Glomerular visceral epithelial cell (primary cell): Measurements from ENCODE around the gene AOPEP.
A peak's percentile ranks its signal among the peaks of the same experiment; 100 is the strongest.

Experiments
- DNase-seq: peaks from one replicate; pipeline ENCODE4 v3.0.0-alpha.2; 2016; ENCODE audit errors: extremely low spot score

The AOPEP gene

DNA sequence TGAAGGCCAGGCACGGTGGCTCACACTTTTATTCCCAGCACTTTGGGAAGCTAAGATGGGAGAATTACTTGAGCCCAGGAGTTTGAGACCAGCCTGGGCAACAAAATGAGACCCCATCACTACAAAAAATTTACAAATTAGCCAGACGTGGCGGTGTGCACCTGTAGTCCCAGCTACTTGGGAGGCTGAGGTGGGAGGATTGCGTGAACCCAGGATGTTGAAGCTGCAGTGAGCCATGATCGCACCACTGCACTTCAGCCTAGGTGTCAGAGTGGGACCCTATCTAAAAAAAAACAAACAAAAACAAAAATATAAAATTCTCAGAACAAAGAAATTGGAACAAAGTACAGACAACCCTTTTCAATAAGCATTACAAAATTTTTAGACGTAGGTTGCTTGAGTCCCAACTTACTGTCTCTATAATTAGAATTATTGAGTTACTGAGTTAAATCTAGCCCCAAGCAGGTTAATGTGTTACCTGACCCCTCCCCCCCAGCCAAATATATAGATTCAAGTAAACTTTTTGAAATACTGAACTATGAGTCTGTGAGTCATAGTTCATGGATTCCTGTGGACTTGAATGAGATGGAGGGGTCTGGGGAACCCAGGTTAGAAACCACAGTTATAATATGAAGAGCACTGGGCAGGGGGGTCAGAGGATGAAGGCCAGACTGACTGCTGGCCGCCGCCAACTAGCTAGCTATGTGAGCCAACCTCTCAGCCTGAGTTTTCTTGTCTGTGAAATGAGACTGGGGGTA, 173.1 kb downstream of the AOPEP start:
- peak; percentile 65 for DNase-seq

DNA sequence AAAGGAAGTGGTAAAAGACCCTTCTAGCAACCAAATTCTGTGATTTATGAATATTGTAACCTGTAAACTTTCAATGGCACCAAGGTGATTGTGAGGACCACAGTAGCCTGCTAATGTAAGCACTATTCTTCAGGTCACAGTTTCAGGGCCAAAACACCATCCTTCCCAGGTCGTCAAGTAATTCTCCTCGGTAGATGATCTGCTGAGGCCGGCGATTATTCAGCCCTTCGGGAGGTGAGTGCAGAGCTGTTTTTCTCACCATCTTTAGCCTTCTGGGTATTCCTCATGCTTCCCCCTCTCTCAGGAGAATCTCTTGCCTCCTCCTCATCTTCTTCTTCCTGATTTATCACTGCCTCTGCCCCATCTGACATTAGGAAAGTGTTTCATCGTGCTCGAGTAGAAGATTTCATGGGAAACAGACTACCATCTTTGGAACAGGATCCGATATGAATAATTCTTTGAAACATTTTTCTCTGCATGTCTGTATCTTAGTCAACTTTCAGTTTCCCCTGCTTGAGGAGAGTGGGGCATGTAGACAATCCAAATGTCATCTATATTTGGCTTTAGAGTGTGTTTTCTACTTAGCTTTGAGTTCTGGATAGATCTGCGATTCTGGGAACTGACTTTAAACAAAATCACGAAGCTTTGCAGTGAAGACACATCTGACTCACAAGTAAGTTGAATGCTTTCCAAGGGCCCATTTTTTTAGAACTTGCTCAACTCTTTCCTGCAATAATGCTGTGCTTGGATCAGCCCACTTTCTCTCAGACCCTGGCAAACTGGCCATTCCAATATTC, 173.9 kb downstream of the AOPEP start:
- DNase-seq, result peak; percentile 72

DNA sequence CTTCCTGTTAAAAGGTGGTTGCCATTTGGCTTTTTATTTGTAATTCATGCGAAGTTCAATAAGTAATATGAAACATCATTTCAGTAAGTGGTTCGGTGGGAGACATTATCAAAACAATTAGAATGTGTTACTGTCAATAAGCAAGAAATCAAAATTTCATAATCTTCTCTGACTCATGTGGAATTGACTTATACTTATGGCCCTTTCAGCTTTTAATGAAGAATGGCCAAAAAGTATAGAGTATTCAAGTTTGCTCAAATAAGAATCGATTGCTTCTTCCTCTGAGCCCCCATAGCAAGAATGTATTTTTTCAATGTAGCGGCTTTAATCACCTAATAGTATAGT, 174.5 kb downstream of the AOPEP start:
- no peak for DNase-seq

DNA sequence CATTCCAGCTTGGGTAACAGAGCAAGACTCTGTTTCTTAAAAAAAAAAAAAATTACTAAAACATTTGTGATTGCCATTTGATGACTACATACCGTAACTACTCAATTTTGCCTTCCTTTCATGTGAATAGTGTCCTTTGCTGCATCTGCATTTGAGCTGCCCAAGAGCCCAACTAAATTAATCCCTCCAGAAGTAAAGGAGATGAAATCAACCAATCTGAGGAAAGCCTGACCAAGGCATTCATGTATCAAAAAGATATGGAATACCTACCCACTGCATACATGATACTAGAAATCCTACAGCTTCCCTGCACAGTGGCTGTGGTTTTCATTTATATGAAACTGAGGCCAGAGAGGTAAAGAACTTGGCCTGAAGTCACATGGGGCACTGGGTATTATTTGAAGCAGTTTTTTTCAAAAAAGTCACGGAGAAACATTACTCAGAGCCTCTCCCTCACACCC, 177.5 kb downstream of the AOPEP start:
- no peak for DNase-seq

DNA sequence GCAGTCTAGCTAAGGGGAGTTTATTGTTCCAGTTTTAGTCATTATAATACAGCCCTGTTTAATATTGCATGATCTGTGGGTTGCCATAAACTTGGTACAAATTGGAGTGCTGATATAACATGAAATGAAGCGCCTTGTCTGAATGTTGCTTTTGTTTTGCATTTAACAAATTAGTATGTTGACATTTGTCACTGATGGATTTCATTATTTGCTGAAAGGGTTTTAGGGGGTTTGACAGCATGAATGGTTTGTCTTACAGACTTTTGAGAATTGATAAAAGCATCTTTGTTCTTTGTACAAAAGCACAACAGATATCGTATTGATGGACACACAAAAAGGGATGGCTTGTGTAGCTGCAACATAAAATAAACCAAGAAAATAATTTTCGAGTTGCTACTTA, 178.3 kb downstream of the AOPEP start:
- DNase-seq, result no peak

DNA sequence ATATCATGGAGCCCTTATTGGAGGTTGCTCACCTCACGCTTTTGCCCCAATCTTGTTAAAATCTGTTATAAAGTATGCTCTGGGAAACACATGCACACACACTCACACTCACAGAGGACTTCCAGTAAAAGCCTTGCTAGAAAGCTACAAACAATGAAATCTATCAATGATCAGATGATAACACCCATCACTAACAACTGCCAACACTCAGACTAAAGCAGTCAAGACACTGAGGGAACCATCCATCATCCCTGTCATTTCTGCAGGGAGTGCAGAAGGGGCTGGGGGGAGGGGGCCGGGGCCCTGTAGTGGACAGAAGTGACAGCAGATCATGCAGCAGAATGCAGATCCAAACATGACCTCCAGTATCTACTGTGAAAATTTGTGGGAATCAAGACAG, 179.1 kb downstream of the AOPEP start:
- no peak for DNase-seq

DNA sequence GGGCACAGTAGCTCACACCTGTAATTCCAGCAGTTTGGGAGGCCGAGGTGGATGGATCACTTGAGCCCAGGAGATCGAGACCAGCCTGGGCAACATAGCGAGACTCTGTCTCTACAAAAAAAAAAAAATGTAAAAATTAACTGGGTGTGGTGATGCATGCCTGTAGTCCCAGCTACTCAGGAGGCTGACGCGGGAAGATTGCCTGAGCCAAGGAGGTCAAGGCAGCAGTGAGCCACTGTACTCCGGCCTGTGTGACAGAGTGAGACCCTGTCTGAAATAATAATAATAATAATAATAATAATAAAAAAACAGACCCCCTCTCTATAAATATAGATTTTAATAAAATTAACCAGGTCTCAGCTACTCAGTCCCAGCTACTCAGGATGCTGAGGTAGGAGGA, 179.7 kb downstream of the AOPEP start:
- DNase-seq, result no peak

DNA sequence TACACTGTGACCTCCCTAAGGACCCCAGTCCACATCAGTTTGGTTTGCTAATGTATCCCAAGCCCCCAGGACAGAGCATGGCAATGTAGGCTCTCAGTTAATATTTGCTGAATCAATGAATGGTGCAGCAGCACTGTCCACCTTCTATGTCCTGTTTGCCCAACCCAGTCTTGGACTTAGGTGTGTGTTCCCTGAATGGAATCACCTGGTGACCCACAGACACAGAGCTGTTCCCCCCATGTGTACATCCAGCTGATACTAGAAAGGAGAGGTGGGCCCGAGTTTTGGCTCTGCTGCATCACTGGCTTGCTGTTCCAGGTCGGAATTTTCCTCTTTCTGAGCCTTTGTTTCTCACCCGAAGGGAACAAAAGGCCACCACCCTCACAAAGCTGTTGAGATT, 180.2 kb downstream of the AOPEP start:
- no peak for DNase-seq

DNA sequence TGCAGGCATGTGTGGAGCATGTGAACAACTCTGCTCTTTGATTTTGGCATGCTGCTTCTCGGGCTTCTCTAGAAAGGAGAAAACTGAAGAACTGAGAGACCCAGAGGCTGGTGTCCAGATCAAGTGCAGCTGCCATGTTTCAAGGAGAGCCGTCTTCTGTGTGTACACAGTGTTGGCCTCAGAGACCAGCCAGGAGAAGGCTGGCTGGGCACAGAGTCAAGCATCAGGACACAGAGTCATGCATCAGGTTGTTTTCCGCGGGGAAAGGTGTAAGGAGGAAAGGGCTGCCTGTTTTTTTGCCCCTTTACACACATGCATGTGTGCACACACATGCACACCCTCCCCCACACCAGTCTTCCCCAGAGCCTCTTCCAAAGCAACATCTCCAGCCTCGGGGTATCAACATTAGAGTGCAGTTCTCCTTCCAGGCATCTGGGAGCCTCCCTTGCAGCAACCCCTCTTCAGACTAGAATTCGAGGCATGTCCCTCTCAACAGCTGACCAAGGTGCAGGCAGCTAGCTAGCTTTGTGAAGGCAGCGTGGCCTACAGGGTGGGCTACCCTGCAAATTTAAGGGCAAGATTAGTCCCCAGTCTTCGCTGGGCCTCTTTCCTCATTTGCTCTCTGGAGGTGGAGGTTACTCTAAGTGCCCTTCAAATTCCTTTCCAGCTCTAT, 180.9 kb downstream of the AOPEP start:
- no peak for DNase-seq

DNA sequence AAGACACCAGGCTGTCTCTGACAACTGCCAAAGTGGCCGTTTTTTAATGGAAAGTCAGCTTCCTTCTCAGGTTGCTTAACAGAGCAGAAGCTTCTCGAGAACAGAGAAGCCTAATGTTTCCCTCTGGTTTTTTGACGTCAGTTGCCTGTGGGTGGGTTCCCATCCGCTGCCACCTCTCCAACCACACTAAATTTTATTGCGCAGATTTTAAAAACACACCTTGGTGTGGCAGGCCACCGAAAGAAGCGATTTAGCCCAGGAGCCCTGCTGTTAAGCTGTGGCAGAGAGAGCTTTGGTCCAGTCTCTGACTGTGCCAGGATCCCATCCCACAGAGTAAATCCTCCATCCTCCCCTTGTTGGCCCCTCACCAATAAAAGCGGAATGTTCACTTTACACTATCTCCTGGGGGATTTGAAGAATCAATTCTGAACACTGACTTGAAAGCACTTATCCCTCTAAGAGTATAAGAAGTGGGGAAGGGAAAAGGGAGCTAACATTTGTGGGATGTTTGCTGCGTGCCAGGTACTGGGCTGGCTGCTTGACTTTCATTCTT, 181.6 kb downstream of the AOPEP start:
- DNase-seq, result no peak

DNA sequence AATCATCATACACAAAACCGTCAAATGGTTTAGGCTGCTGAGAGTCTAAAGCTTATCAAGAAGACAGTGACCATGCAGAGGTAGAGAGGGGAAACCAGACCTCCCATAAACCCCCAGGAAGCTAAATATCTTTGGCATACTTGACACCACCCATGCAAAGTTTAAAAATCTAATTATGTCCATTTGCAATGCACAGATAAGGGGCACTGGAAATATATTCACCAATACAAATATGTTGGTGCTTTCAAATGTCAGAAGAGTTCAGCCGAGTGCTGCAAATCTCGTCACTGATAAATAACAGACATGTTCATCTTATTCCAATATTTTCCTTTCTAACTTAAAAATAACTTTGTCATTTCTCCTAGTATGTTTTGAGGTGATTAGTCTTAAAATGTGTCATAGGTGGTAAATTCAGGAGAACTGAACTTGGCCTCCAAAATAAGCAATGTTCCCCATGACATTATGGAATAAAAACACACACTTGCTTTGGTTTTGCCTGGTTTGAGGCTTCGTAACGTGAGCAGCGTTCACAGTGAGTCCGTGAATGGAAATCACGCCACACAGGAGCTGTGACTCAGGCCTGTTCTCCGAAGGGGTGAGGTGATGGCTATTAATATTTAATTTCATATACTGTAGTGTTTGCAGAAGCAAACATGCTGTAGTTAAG, 182.2 kb downstream of the AOPEP start:
- peak; percentile 97 for DNase-seq

DNA sequence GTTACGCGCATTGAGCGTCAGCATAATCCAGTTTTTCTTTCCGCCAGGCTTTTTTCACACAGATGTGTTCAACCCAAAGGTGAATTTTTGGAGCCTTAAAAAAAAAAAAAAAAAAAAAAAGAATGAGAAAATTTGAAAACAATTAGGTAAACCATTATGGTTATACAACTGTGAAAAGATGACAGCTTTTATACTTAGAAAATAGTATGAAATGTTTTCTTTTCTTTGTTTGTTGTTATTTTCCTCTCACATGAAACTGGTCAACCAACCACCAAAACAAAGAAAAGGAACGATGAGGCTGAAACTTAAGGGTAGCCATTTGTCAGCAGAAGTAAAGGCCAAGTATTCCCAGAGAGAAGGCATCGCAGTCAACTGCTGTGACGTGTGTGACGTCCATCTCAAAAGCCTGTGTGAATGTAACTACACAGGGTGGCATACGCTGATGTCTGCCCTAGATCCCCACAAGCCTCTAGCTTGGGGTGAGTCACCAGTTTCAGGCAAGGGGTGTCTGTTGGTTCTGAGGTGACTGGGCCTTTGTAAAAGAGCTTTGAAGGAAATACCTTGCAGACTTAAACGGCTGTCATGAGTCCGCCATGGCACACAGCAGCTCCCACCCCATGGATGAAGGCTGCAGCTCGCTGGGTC, 182.9 kb downstream of the AOPEP start:
- peak; percentile 84 for DNase-seq

DNA sequence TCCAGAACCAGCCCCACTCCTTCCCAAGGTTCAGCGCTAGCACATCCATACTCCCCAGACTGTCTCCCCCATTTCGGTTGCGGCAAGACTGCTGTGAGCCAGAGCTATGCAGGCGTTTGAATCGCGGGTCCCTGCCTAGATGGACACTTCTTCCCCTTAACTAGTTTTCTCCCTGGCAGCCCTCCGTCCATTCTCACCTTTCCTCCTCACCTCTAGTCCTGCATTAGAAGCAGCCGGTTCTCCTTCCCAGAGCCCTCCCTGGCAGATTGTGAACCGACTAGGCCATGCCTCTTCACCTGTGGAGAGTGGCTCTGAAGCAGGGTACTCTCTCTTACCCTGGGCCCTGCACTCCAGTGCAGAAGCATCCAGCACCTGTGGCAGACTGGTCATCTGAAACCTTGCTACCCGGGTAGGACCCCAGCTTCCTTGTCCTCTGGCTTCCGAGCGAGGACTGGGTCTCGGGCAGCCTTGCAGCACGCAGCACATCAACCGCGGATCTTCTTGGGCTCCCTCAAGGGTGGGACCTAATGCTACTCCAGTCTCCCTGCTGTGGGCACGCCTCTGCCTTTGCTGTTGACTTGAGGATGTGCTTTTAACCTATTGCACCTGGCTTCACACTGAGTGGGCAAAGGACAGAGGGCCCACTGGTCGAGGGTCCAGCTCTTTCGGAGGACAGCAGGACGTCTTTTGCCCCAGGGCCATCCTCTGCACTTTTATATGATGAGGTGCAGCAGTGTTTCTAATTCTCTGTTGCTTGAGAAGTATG, 183.6 kb downstream of the AOPEP start:
- no peak for DNase-seq

DNA sequence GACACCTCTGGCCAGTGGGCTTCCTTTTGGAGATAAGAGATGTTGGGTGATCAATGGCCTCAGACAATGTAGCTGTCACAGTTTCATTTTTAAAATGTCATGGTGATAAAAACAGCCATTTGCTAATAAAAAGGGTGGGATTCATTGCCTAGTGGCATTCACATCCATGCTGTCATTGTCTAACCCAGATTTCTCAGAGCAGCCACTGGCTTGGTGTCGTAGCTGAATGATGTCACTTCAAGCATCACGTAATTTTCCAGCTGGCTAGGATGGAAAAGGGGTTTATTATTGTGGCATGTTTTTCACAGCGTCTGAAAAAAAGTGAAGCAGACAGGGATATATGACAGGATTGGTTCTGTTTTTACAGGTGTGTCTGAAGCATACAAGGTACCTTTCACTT, 184.7 kb downstream of the AOPEP start:
- DNase-seq, result peak; percentile 47

DNA sequence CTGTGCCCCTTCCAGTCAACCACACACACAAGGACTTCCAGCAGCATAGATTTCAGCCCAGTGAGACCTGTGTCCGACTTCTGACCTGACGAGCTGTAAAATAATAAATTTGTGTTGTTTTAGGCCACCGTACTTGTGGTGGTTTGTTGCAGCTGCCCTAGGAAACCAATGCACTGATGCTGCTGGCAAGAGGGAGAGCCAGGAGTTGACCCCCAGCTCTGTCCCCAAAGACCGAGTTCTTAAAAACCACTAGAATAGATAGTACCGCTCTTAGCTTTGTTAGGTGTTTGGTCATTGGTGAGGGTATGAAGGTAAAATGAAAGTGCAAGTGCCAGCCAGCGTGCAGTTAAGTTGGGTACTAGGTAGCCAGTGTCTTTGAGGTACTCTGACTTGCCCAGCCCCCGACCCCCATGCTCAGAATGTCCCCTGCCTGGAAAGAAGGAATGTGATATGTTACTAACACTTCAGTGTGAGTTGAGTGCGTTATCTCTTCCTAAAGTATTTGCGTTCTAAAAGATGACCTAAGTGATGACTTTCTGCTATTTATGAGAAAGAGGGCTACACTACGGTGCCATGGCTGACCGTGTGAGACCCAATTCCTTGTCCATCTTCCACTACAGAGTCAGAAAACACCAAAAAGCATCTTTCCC, 185.6 kb downstream of the AOPEP start:
- DNase-seq, result no peak

DNA sequence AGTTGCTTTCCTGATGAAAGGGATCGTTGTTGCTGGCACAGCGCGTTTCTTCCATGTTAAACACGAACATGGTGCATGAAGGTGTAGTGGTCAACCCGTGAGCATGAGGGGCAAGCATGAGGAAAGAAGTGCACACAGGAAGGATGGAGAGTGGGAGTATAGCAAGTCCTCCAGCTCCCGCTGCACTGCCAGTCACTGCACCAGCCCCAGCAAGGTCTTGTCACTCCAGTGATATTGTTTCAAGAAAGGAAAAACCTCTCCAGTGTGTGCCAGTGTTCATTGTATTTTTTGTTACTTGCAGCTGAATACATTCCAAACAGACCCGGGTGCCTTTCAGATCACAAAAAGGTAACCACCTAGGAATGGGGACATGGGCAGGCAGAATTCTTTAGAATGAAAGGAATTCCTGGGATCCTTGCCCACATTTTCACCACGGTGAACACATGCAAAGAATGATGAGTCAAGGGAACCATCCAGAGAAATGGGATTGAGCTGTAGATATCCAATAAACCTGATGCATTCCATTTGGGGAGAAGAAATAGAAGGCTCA, 186.3 kb downstream of the AOPEP start:
- DNase-seq, result peak; percentile 97

DNA sequence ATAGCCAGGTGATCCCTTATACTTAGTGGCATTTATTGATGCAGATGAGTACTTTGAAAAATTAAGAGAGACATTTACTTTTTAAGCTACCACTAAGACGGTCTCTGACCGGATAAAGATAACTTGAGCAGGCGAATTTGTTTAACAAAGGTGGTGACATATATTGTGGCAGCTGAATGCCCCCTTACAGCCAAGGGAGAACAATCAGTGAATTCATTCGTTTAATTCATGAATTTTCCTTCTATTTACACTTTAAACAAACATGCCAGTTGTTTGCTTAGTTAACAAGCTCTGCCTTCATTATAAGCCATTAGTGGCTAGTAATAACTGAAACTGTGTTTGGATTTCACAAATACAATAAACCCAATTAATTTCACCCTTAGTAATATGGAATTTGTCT, 187.1 kb downstream of the AOPEP start:
- no peak for DNase-seq

DNA sequence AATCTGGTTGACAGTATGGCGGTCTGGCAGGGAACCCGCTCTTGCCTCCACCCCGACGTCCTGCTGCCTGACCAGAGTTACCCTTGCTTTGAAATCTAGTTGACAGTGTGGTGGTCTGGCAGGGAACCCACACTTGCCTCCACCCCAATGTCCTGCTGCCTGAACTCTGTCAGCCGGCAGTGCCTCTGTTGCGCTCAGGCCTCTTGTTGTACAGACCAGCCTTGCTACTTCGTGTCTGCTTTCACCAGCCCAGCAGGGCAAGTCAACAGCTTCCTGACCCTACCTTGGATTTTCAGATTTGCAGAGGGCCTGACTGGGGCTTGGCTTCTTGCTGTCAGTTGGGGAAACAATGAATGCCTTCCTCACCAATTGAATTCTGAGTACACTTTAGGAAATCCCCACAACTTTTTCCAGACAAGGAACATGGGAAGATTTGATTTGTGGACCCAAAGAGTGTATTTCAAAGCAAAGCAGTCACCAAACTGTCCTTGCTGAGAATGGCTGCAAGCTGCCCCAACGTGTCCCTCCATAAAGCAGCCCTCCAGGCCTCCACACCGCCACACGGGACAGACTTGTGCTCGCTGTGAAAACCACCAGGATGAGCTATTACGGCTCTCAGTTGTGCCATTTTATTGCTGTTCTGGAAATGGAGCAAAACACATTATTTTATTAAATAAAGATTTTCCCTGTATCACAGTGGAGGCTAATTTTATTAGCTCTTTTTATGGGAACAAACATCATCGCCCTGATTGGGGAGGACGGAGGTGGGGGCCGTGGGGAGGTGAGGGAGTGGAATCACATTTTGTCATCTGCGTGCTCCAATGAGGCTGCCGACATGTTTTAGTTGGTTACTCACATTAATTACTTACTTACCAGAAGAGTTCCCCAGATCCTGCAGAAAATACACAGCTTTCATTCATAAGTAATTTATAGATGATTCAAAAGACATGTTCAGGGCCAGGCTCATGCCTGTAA, 189.3 kb downstream of the AOPEP start:
- DNase-seq, result no peak

DNA sequence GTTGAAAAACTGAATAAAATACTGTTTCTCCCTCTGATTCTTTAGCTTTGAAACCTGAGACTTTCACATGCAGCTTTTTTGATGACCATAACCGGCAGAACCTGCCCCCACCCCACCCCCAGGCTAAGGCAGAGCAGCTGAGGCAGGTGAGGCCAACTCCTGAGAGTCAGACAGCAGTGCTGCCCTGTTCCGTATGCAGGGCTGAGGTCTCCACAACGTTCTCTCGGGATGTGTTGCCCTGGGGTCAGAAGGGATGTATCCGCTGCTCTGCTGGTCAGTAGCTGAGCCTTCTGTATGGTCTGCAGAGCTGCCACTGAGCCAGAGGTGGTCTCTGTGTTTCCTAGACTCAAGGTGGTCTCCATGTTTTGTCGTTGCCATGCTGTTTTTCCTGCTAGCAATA, 190.5 kb downstream of the AOPEP start:
- no peak for DNase-seq
